Upper lobe of left lung (tissue), 6 donors: ENCODE data around the gene PSMG3. TPM values are rescaled to one million over a fixed set of nuclear protein-coding genes. Genes with fewer than 3 reads are reported as not detected.

Experiments used
- ATAC-seq, 2 donors: fragments of 200-7000 bp; cut with Tn5 transposase; one replicate each; pipeline ENCODE4 v1.9.1; 2022; ENCODE audit warnings: mild to moderate bottlenecking in 2 of 2, moderate library complexity in 2 of 2; ENCODE audit not compliant: low FRiP score in 2 of 2
- DNase-seq, 2 donors: peaks; one replicate each; pipeline ENCODE4 v3.0.0-alpha.2; 2019 to 2020
- H3K27ac ChIP-seq, 4 donors: fragments of 200-600 bp; sonication (generic); one replicate each; pipeline ENCODE4 v1.5.1; 2016 to 2019
- H3K27me3 ChIP-seq, 4 donors: fragments of 200-600 bp; sonication (generic); one replicate each; pipeline ENCODE4 v1.5.1; 2017 to 2019
- H3K36me3 ChIP-seq, 4 donors: fragments of 200-600 bp; sonication (generic); one replicate each; pipeline ENCODE4 v1.5.1; 2016 to 2019
- H3K4me1 ChIP-seq, 4 donors: fragments of 200-600 bp; sonication (generic); one replicate each; pipeline ENCODE4 v1.5.1; 2018 to 2019
- H3K4me3 ChIP-seq, 4 donors: fragments of 200-600 bp; sonication (generic); one replicate each; pipeline ENCODE4 v1.5.1; 2017 to 2019; ENCODE audit warnings: mild to moderate bottlenecking in 2 of 4, moderate library complexity in 1 of 4
- H3K9me3 ChIP-seq, 4 donors: fragments of 200-600 bp; sonication (generic); one replicate each; pipeline ENCODE4 v1.5.1; 2018 to 2019
- CTCF ChIP-seq, 6 experiments: fragments of 450-650 bp in 4 of 6; fragments of 200-600 bp in 2 of 6; sonication (generic) in 2 of 6; IDR thresholded peaks; one replicate each; pipeline ENCODE4 v1.5.1; 2016 to 2019; ENCODE audit warnings: antibody characterized with exemption in 6 of 6
- EP300 ChIP-seq, 4 donors: sonication (generic); formaldehyde crosslinking; IDR thresholded peaks; one replicate each; pipeline ENCODE4 v1.5.1; 2017; ENCODE audit warnings: antibody characterized with exemption in 4 of 4, control low read depth in 2 of 4
- POLR2A ChIP-seq, 4 donors: fragments of 450-650 bp; IDR thresholded peaks; one replicate each; pipeline ENCODE4 v1.5.1; 2016 to 2017; ENCODE audit warnings: antibody characterized with exemption in 4 of 4, mild to moderate bottlenecking in 2 of 4
- POLR2AphosphoS5 ChIP-seq, 2 donors: sonication (generic); formaldehyde crosslinking; IDR thresholded peaks; one replicate each; pipeline ENCODE4 v1.5.1; 2017; ENCODE audit warnings: antibody characterized with exemption in 2 of 2
- WGBS, 2 donors: methylation state at CpG; one replicate each; pipeline ENCODE4 v1.1.5; 2017 to 2018; 5-methylcytosine and 5-hydroxymethylcytosine counted together
- total RNA-seq, 6 donors: library from RNA; depleted of rRNA in 4 of 6; stranded (reverse); fragments of >200 nt in 4 of 6; gene quantifications; one replicate each; pipeline versions ENCODE4 v1.1.0 to v1.2.1, GENCODE V29; 2016 to 2021
- donor health status: DM: no; HTN: no; CAD: no; lungs with moderate emphysema.
- donor health status: DM: no; HTN: yes; CAD: no; lungs with severe emphysema.

The PSMG3 gene
- total RNA-seq, 6 donors from 2014 or later = 19.0 to 53.1 (median 21.6) TPM

GRCh38 chr7:1579481-1580421, 9.9 kb upstream of the PSMG3 start:
- Histone ChIP-seq H3K9me3 (no peaks in the 10 kb centered on the region), H3K4me3 (no peak overlapping the region), H3K36me3 (no peaks in the 10 kb centered on the region), H3K4me1 (peaks cover 3 to 7% (median 5%) of the 10 kb centered on the region in 4 donors), H3K27ac (no peak overlapping the region), H3K27me3 (no peaks in the 10 kb centered on the region)
- ATAC-seq (peak; percentile 82 to 96), DNase-seq (peak; percentile 68 to 84)
- TF ChIP-seq POLR2A (IDR thresholded peaks at IDR 0.05) (no peak), CTCF (IDR thresholded peaks at IDR 0.05) (peak; percentile 62 to 90 (median 80))
- 28 to 35% methylated on average over 13 of the region's 14 CpGs for WGBS, 2 donors

GRCh38 chr7:1578513-1578912, 8.7 kb upstream of the PSMG3 start:
- Histone ChIP-seq H3K36me3 (no peaks in the 10 kb centered on the region), H3K9me3 (no peaks in the 10 kb centered on the region), H3K4me3 (no peak overlapping the region), H3K27me3 (no peaks in the 10 kb centered on the region), H3K4me1 (peaks cover 3 to 7% (median 5%) of the 10 kb centered on the region in 4 donors), H3K27ac (no peak overlapping the region)
- DNase-seq = no peak
- no peak for ATAC-seq
- 92% methylated on average over 6 of the region's 6 CpGs for WGBS, 2 donors
- TF ChIP-seq POLR2AphosphoS5 (IDR thresholded peaks at IDR 0.05) (no peak), POLR2A (IDR thresholded peaks at IDR 0.05) (no peak), CTCF (IDR thresholded peaks at IDR 0.05) (no peak), EP300 (IDR thresholded peaks at IDR 0.05) (no peak)

- no peak for DNase-seq
- H3K27ac ChIP-seq = no peak overlapping the region
- WGBS, 2 donors = 74 to 77% methylated on average over 15 of the region's 15 CpGs
- no peaks in the 10 kb centered on the region for H3K36me3 ChIP-seq
- H3K9me3 ChIP-seq = no peaks in the 10 kb centered on the region
- peaks cover 5 to 12% (median 9%) of the 10 kb centered on the region in 4 donors for H3K4me1 ChIP-seq
- ATAC-seq = no peak
- H3K27me3 ChIP-seq = no peaks in the 10 kb centered on the region
- H3K4me3 ChIP-seq = no peak overlapping the region
- no peak for TF ChIP-seq POLR2AphosphoS5 (IDR thresholded peaks at IDR 0.05)
- no peak for TF ChIP-seq EP300 (IDR thresholded peaks at IDR 0.05)
- TF ChIP-seq CTCF (IDR thresholded peaks at IDR 0.05) = no peak
- TF ChIP-seq POLR2A (IDR thresholded peaks at IDR 0.05) = no peak
These were observed 6.9 kb upstream of the PSMG3 start for GRCh38 chr7:1576521-1577253.

GRCh38 chr7:1575809-1576208, 6.0 kb upstream of the PSMG3 start:
- DNase-seq (no peak), ATAC-seq (no peak)
- WGBS, 2 donors = 86 to 91% methylated on average over 7 of the region's 7 CpGs
- no peaks in the 10 kb centered on the region for H3K9me3 ChIP-seq
- no peak for TF ChIP-seq EP300 (IDR thresholded peaks at IDR 0.05)
- no peak for TF ChIP-seq CTCF (IDR thresholded peaks at IDR 0.05)
- no peak overlapping the region for H3K27ac ChIP-seq
- no peaks in the 10 kb centered on the region for H3K36me3 ChIP-seq
- peaks cover 11 to 20% (median 17%) of the 10 kb centered on the region in 4 donors for H3K4me1 ChIP-seq
- H3K4me3 ChIP-seq = no peak overlapping the region
- H3K27me3 ChIP-seq = no peaks in the 10 kb centered on the region
